Stimulated activated CD4-positive, alpha-beta T cell treated with anti-CD3 and anti-CD28 coated beads, TNF-alpha, amount 100 ng/mL, for 4 hours (primary cell): ENCODE measurements around the gene NTN1.

Experiments
- DNase-seq, 3 experiments: peaks; one replicate each; pipeline ENCODE4 v3.0.0-alpha.2; 2020; ENCODE audit warnings: low read depth in 3 of 3

Gene NTN1

GRCh38 chr17:9037736-9038135 is 16.4 kb downstream of the NTN1 start:
- no peak for DNase-seq

- no peak for DNase-seq
Measured at GRCh38 chr17:9038380-9038779, 17.1 kb downstream of the NTN1 start.

- DNase-seq = no peak
Measured at GRCh38 chr17:9044772-9045463, 23.6 kb downstream of the NTN1 start.

GRCh38 chr17:9050801-9051401 is 29.6 kb downstream of the NTN1 start:
- no peak for DNase-seq

- no peak for DNase-seq
Measured at GRCh38 chr17:9051561-9051960, 30.3 kb downstream of the NTN1 start.

- no peak for DNase-seq
Measured at GRCh38 chr17:9052921-9053320, 31.6 kb downstream of the NTN1 start.

- no peak for DNase-seq
Measured at GRCh38 chr17:9053406-9053805, 32.1 kb downstream of the NTN1 start.

- no peak for DNase-seq
Measured at GRCh38 chr17:9054126-9054975, 33.0 kb downstream of the NTN1 start.

GRCh38 chr17:9055281-9055680 is 34.0 kb downstream of the NTN1 start:
- DNase-seq = no peak

- no peak for DNase-seq
Measured at GRCh38 chr17:9056566-9056965, 35.3 kb downstream of the NTN1 start.

GRCh38 chr17:9057310-9057709 is 36.0 kb downstream of the NTN1 start:
- no peak for DNase-seq

GRCh38 chr17:9062399-9062902 is 41.1 kb downstream of the NTN1 start:
- DNase-seq = no peak

GRCh38 chr17:9064311-9064834 is 43.1 kb downstream of the NTN1 start:
- DNase-seq = no peak

GRCh38 chr17:9071016-9071415 is 49.7 kb downstream of the NTN1 start:
- no peak for DNase-seq

- DNase-seq = no peak
Measured at GRCh38 chr17:9071811-9072498, 50.6 kb downstream of the NTN1 start.

- no peak for DNase-seq
Measured at GRCh38 chr17:9072696-9073339, 51.5 kb downstream of the NTN1 start.

- DNase-seq = no peak
Measured at GRCh38 chr17:9074131-9074530, 52.8 kb downstream of the NTN1 start.

- peak in 1 of 3 experiments; percentile 2 for DNase-seq
Measured at GRCh38 chr17:9079461-9080103, 58.3 kb downstream of the NTN1 start.

GRCh38 chr17:9080296-9080914 is 59.1 kb downstream of the NTN1 start:
- no peak for DNase-seq

GRCh38 chr17:9080983-9081382 is 59.7 kb downstream of the NTN1 start:
- no peak for DNase-seq
